ENCODE measurements around the gene FOXE3.
"Not testable (repeated sequence)": the region's sequence is repeated elsewhere in the genome, so short reads cannot be mapped to it uniquely, and the experiment has no call there.

Gene FOXE3

GRCh38 chr1:47452426-47452825 lies 36.3 kb downstream of the FOXE3 start:
- DNase-seq = no peak

- DNase-seq = not testable (repeated sequence)
These were observed 37.8 kb downstream of the FOXE3 start for GRCh38 chr1:47453910-47454309.

DNA sequence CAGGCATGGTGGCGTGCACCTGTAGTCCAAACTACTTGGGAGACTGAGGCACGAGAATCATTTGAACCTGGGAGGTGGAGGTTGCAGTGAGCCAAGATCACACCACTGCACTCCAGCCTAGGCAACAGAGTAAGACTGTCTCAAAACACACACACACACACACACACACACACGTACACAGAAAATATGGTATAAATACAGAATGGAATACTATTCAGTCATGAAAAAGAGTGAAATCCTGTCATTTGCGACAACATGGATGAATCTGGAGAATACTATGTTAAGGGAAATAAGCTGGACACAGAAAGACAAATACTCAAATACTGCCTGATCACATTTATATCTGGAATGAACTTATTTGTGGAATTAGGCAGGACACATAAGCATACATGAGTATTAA lies 40.2 kb downstream of the FOXE3 start:
- no peak for DNase-seq

- DNase-seq = not testable (repeated sequence)
These were observed 41.5 kb downstream of the FOXE3 start for GRCh38 chr1:47457547-47457946.

DNA sequence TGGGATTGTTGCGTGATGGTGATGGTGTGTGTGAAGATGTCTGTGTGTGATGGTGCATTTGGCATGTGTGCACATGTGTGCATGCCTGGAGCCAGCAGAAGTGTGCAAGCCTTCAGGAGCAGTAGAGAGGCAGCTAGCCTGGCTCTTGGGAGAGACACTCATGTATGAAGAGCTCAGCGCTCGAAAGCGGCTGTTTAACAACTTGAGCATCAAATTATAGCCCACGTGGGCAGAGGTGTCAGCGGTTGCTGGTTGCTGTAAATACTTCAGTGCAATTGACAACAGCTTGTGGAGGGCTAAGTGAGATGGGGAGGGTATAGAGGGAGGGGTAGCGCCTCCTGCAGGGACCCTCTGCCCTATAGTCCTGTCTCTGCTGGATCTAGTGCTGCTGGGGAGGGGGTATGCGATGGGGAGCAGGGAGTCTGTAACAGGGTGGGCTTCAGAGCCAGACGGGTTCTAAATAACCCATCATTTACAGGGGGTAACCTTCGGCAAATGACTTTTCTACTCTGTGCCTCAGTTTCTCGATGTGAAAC lies 43.2 kb downstream of the FOXE3 start:
- DNase-seq = peak; percentile 78

DNA sequence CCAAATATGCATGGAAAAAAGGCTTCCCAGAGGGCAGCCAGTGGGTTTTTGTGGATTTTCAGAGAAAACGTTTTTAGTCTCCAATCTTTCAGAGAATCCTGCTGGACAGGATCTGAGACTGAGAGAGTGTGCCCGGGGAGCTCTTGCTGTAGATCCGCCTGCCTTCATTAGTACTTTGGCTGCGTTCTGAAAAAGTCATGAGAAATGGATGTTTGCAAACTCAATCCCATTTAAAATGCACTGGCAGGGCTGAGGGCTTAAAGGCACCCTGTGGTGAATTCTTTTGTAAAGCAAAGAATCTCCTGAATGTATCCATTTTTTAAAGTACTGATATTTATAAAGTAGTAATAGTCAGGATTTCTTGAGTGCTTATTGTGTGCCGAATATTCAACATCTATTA lies 44.0 kb downstream of the FOXE3 start:
- no peak for DNase-seq

GRCh38 chr1:47460456-47460855 lies 44.4 kb downstream of the FOXE3 start:
- no peak for DNase-seq

GRCh38 chr1:47465605-47466004 lies 49.5 kb downstream of the FOXE3 start:
- DNase-seq = no peak
